ENCODE measurements around the gene LMX1A. TPM values are rescaled to one million over a fixed set of nuclear protein-coding genes. Genes with fewer than 3 reads are reported as not detected.

Gene LMX1A
- total RNA-seq, 1 donor from 2014 or later, result not detected

DNA sequence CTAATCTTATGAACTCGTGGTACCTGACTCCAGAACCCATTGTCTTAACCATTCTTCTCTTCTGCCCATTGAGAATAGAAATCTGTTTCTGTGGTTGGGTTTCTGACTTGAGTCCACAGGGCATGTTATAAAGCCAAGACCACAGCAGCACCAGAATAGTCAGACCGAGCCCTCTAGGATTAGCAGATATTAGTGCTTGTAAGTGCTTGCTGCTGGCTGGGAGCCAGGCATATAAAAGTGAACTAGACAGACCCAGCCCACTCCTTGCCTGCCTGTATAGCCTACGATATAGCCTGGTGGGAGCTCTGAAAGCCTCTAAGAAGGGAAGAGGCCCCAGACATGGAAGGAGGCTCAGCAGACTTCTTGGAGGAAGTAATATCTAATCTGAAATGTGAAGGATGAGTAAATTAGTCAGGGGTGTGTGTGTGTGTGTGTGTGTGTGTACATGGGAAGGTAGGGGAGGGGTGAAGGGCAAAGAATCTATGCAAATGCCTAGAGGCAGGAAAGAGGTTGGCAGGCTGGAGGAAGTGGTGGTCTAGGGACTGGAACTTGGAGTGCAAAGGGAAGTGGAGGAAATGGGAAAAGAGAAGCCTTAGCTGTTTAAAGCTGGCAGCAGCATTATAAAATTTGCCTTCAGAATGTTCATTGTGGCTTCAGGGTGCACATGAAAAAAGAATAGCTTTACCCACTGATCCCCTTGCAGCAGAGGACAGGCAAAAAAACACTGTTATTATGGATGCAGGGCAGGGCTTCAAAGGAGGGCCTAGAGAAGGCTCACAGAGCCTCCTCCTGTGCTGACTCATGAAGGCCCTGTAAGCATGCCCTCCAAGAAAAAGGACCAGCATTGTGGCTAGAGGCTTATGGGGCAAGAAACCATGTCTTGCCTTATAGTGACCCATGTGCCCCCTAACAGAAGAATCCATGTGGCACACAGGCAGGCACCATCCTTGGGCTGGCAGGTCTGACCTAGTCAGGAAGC lies 169.2 kb downstream of the LMX1A start:
- H3K27me3 Mint-ChIP-seq (ENCODE audit: low read depth), result peaks cover 24% of the 10 kb centered on the region
- peaks cover 10% of the 10 kb centered on the region for H3K9me3 Mint-ChIP-seq
- H3K4me3 Mint-ChIP-seq, result no peak overlapping the region
- H3K36me3 Mint-ChIP-seq (ENCODE audit: low read depth), result peaks cover 6% of the 10 kb centered on the region
- H3K27ac Mint-ChIP-seq (ENCODE audit: unreplicated experiment), result no peak overlapping the region
- TF ChIP-seq, protein P1, sequence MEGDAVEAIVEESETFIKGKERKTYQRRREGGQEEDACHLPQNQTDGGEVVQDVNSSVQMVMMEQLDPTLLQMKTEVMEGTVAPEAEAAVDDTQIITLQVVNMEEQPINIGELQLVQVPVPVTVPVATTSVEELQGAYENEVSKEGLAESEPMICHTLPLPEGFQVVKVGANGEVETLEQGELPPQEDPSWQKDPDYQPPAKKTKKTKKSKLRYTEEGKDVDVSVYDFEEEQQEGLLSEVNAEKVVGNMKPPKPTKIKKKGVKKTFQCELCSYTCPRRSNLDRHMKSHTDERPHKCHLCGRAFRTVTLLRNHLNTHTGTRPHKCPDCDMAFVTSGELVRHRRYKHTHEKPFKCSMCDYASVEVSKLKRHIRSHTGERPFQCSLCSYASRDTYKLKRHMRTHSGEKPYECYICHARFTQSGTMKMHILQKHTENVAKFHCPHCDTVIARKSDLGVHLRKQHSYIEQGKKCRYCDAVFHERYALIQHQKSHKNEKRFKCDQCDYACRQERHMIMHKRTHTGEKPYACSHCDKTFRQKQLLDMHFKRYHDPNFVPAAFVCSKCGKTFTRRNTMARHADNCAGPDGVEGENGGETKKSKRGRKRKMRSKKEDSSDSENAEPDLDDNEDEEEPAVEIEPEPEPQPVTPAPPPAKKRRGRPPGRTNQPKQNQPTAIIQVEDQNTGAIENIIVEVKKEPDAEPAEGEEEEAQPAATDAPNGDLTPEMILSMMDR (conservative IDR thresholded peaks at IDR 0.05), result no peak
- H3K4me1 Mint-ChIP-seq, result no peaks in the 10 kb centered on the region
- no peak for DNase-seq (ENCODE audit: low read depth, low spot score)

DNA sequence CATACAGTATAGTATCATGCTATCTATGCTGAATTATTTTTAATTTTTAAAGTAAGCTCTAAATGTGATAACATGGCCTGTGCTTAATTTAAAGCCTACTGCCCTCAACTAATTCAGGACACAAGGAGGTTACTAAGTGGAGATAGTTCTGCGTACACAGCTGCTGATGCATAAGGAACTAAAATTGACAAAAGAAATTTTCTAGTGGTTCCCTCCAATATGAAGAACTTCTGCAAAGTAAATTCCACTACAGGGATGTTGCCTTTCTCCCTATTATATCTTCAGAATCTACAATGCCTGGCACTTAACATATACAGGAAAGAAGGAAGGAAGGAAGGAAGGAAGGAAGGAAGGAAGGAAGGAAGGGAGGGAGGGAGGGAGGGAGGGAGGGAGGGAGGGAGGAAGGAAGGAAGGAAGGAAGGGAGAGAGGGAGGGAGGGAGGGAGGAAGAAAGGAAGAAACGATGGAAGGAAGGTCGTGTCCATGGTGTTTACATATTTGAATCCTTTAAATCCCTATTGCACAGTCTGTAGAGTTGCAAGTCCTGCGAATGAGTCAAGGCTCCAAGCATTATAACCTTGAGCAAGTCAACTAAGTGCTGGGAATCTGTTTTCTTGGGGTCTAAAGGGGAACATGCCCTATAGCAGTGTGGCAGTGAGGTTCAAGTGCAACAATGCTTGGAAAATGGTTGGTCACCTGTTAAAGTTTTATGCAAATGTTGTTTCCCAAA lies 171.2 kb downstream of the LMX1A start:
- Mint-ChIP-seq H3K36me3 (ENCODE audit: low read depth) (peaks cover 6% of the 10 kb centered on the region), H3K4me1 (no peaks in the 10 kb centered on the region), H3K9me3 (peaks cover 15% of the 10 kb centered on the region), H3K27ac (ENCODE audit: unreplicated experiment) (no peak overlapping the region), H3K4me3 (no peak overlapping the region), H3K27me3 (ENCODE audit: low read depth) (peaks cover 32% of the 10 kb centered on the region)
- TF ChIP-seq, protein P1 (conservative IDR thresholded peaks at IDR 0.05), result no peak
- no peak for DNase-seq (ENCODE audit: low read depth, low spot score)

DNA sequence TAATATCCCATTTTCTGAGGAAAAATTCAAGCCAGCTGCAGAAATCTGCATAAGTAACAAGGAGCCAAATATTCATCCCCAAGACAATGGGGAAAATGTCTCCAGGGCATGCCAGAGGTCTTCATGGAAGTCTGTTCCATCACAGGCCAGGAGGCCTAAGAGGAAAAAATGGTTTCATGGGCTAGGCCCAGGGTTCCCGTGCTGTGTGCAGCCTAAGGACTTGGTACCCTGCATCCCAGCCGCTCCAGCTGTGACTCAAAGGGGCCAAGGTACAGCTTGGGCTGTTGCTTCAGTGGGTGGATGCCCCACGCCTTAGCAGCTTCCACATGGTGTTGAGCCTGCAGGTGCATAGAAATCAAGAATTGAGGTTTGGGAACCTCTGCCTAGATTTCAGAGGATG lies 173.5 kb downstream of the LMX1A start:
- Mint-ChIP-seq H3K4me3 (no peak overlapping the region), H3K27ac (ENCODE audit: unreplicated experiment) (no peak overlapping the region), H3K36me3 (ENCODE audit: low read depth) (peaks cover 6% of the 10 kb centered on the region), H3K4me1 (no peaks in the 10 kb centered on the region), H3K27me3 (ENCODE audit: low read depth) (peaks cover 40% of the 10 kb centered on the region), H3K9me3 (peaks cover 15% of the 10 kb centered on the region)
- TF ChIP-seq, protein P1 (conservative IDR thresholded peaks at IDR 0.05), result no peak
- DNase-seq (ENCODE audit: low read depth, low spot score), result no peak

DNA sequence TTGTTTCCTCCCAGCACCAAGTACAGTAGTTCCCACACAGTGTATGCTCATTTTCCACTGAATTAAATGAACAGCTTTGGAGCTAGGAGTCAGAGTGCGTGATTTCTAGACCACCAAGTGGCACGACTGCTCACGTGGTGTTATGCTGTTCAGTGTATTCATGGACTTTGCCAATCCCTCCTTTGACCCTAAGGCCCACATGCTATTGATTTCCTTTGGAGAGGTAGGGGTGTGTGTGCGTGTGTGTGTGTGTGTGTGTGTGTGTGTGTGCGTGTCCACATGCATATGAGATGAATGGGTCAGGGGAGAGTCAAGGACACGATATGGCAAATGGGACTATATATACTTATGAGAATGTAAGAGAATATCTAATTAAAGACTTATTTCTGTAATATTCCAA lies 177.2 kb downstream of the LMX1A start:
- Mint-ChIP-seq H3K9me3 (peaks cover 15% of the 10 kb centered on the region), H3K27ac (ENCODE audit: unreplicated experiment) (no peak overlapping the region), H3K4me1 (no peaks in the 10 kb centered on the region), H3K27me3 (ENCODE audit: low read depth) (peaks cover 35% of the 10 kb centered on the region), H3K36me3 (ENCODE audit: low read depth) (peaks cover 6% of the 10 kb centered on the region), H3K4me3 (no peak overlapping the region)
- TF ChIP-seq, protein P1 (conservative IDR thresholded peaks at IDR 0.05), result no peak
- DNase-seq (ENCODE audit: low read depth, low spot score), result no peak

DNA sequence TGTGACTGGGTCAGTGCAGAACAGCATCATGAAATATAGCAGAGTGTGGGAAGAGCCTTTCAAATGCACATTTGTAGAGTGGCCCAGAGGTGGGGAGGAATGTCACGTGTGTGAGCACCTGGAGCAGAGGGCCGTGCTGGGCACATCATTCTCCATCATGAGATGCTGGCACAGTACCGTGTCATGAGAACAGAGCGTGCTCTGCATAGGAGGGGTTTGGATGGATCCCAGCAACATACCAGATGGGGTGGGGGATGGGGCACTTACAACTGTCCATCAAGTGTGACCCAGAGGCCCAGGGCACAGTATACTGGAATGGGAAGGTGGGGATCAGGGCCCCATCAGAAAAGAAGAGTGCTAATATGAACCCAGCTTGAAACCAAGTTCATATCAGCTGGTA lies 182.0 kb downstream of the LMX1A start:
- Mint-ChIP-seq H3K9me3 (no peaks in the 10 kb centered on the region), H3K4me1 (no peaks in the 10 kb centered on the region), H3K27ac (ENCODE audit: unreplicated experiment) (no peak overlapping the region), H3K27me3 (ENCODE audit: low read depth) (peaks cover 21% of the 10 kb centered on the region), H3K4me3 (no peak overlapping the region), H3K36me3 (ENCODE audit: low read depth) (no peaks in the 10 kb centered on the region)
- TF ChIP-seq, protein P1 (conservative IDR thresholded peaks at IDR 0.05), result no peak
- DNase-seq (ENCODE audit: low read depth, low spot score), result no peak
